Measurements from ENCODE around the gene ODF2. TPM values are rescaled to one million over a fixed set of nuclear protein-coding genes. Genes with fewer than 3 reads are reported as not detected.

Gene ODF2
- total and polyA plus RNA-seq, 3 experiments from 2014 or later = 31.4 to 65.0 (median 64.2) TPM

GRCh38 chr9:128523199-128523925 lies 67.6 kb downstream of the ODF2 start:
- ChIA-PET POLR2A (no interaction called here), CTCF (interaction anchor here (0.8 kb wide), 1 partner anchor 11 kb away, joined by 3 read pairs; no protein-coding TSS in a partner anchor)
- Mint-ChIP-seq H3K27ac (peak overlapping the region in 2 of 8 donors; percentile 77 to 81), H3K9me3 (no peaks in the 10 kb centered on the region), H3K27me3 (no peaks in the 10 kb centered on the region), H3K4me3 (no peak overlapping the region), H3K4me1 (no peaks in the 10 kb centered on the region), H3K36me3 (peaks cover 11 to 83% (median 16%) of the 10 kb centered on the region in 3 donors)
- no peak overlapping the region for H3K27ac ChIP-seq (ENCODE audit: low read depth, low read length)
- no peak overlapping the region for H3K4me3 ChIP-seq (ENCODE audit: low read length)
- no peaks in the 10 kb centered on the region for H3K4me1 ChIP-seq (ENCODE audit: insufficient read depth, low read length)
- DNase-seq = no peak
- H3K27me3 ChIP-seq (ENCODE audit: insufficient read depth, low read length, poor library complexity, severe bottlenecking) = no peaks in the 10 kb centered on the region
- H3K36me3 ChIP-seq (ENCODE audit: insufficient read depth, low read length) = peaks cover 41% of the 10 kb centered on the region
- no peaks in the 10 kb centered on the region for H3K9me3 ChIP-seq (ENCODE audit: low read length)

- Mint-ChIP-seq H3K4me1 (no peaks in the 10 kb centered on the region), H3K27ac (peak overlapping the region in 1 of 8 donors; percentile 51), H3K36me3 (peaks cover 7 to 81% (median 14%) of the 10 kb centered on the region in 3 donors), H3K27me3 (no peaks in the 10 kb centered on the region), H3K4me3 (no peak overlapping the region), H3K9me3 (no peaks in the 10 kb centered on the region)
- DNase-seq = no peak
- no peak overlapping the region for H3K27ac ChIP-seq (ENCODE audit: low read depth, low read length)
- no peak overlapping the region for H3K4me3 ChIP-seq (ENCODE audit: low read length)
- POLR2A ChIA-PET = no interaction called here
- CTCF ChIA-PET = no interaction called here
- H3K36me3 ChIP-seq (ENCODE audit: insufficient read depth, low read length) = peaks cover 45% of the 10 kb centered on the region
- H3K4me1 ChIP-seq (ENCODE audit: insufficient read depth, low read length) = no peaks in the 10 kb centered on the region
- no peaks in the 10 kb centered on the region for H3K27me3 ChIP-seq (ENCODE audit: insufficient read depth, low read length, poor library complexity, severe bottlenecking)
- no peaks in the 10 kb centered on the region for H3K9me3 ChIP-seq (ENCODE audit: low read length)
These were observed 70.9 kb downstream of the ODF2 start for GRCh38 chr9:128526720-128527119.

GRCh38 chr9:128528445-128529160 lies 72.8 kb downstream of the ODF2 start:
- CTCF ChIA-PET = no interaction called here
- no peaks in the 10 kb centered on the region for H3K27me3 Mint-ChIP-seq
- POLR2A ChIA-PET = no interaction called here
- no peak overlapping the region for H3K4me3 Mint-ChIP-seq
- Histone ChIP-seq H3K27ac (ENCODE audit: low read depth, low read length) (no peak overlapping the region), H3K9me3 (ENCODE audit: low read length) (no peaks in the 10 kb centered on the region), H3K4me1 (ENCODE audit: insufficient read depth, low read length) (no peaks in the 10 kb centered on the region), H3K27me3 (ENCODE audit: insufficient read depth, low read length, poor library complexity, severe bottlenecking) (no peaks in the 10 kb centered on the region), H3K36me3 (ENCODE audit: insufficient read depth, low read length) (peaks cover 51% of the 10 kb centered on the region), H3K4me3 (ENCODE audit: low read length) (no peak overlapping the region)
- DNase-seq = no peak
- no peaks in the 10 kb centered on the region for H3K9me3 Mint-ChIP-seq
- H3K4me1 Mint-ChIP-seq = no peaks in the 10 kb centered on the region
- H3K36me3 Mint-ChIP-seq = peaks cover 12 to 79% (median 15%) of the 10 kb centered on the region in 3 donors
- peak overlapping the region in 1 of 8 donors; percentile 43 for H3K27ac Mint-ChIP-seq

- no peaks in the 10 kb centered on the region for H3K4me1 ChIP-seq (ENCODE audit: insufficient read depth, low read length)
- H3K36me3 ChIP-seq (ENCODE audit: insufficient read depth, low read length) = peaks cover 57% of the 10 kb centered on the region
- no peak overlapping the region for H3K27ac ChIP-seq (ENCODE audit: low read depth, low read length)
- H3K4me3 Mint-ChIP-seq = no peak overlapping the region
- POLR2A ChIA-PET = no interaction called here
- CTCF ChIA-PET = no interaction called here
- no peak overlapping the region for H3K4me3 ChIP-seq (ENCODE audit: low read length)
- peak overlapping the region in 3 of 8 donors; percentile 6 to 51 (median 24) for H3K27ac Mint-ChIP-seq
- H3K27me3 Mint-ChIP-seq = no peaks in the 10 kb centered on the region
- H3K9me3 Mint-ChIP-seq = no peaks in the 10 kb centered on the region
- H3K36me3 Mint-ChIP-seq = peaks cover 12 to 79% (median 18%) of the 10 kb centered on the region in 3 donors
- no peak for DNase-seq
- no peaks in the 10 kb centered on the region for H3K4me1 Mint-ChIP-seq
- no peaks in the 10 kb centered on the region for H3K27me3 ChIP-seq (ENCODE audit: insufficient read depth, low read length, poor library complexity, severe bottlenecking)
- no peaks in the 10 kb centered on the region for H3K9me3 ChIP-seq (ENCODE audit: low read length)
These were observed 73.4 kb downstream of the ODF2 start for GRCh38 chr9:128529191-128529590.

GRCh38 chr9:128532581-128532980 lies 76.8 kb downstream of the ODF2 start:
- Mint-ChIP-seq H3K27me3 (no peaks in the 10 kb centered on the region), H3K4me3 (no peak overlapping the region), H3K27ac (peak overlapping the region in 2 of 8 donors; percentile 30 to 75), H3K36me3 (peaks cover 9 to 71% (median 18%) of the 10 kb centered on the region in 3 donors), H3K4me1 (no peaks in the 10 kb centered on the region), H3K9me3 (no peaks in the 10 kb centered on the region)
- Histone ChIP-seq H3K27ac (ENCODE audit: low read depth, low read length) (no peak overlapping the region), H3K9me3 (ENCODE audit: low read length) (no peaks in the 10 kb centered on the region), H3K4me3 (ENCODE audit: low read length) (no peak overlapping the region), H3K27me3 (ENCODE audit: insufficient read depth, low read length, poor library complexity, severe bottlenecking) (no peaks in the 10 kb centered on the region), H3K36me3 (ENCODE audit: insufficient read depth, low read length) (peaks cover 47% of the 10 kb centered on the region), H3K4me1 (ENCODE audit: insufficient read depth, low read length) (no peaks in the 10 kb centered on the region)
- ChIA-PET POLR2A (no interaction called here), CTCF (interaction anchor here (0.7 to 1.8 kb wide), 2 partner anchors 18 to 115 kb away, joined by 3 to 4 read pairs; no protein-coding TSS in a partner anchor)
- DNase-seq = no peak

- ChIA-PET CTCF (interaction anchor here (0.9 kb wide), 1 partner anchor 10 kb away, joined by 3 read pairs; no protein-coding TSS in a partner anchor), POLR2A (interaction anchor here (0.6 to 1.2 kb wide), 2 partner anchors 11 to 19 kb away, joined by 3 to 8 read pairs; partner anchors contain the start of gene SPTAN1)
- Histone ChIP-seq H3K27me3 (ENCODE audit: insufficient read depth, low read length, poor library complexity, severe bottlenecking) (no peaks in the 10 kb centered on the region), H3K27ac (ENCODE audit: low read depth, low read length) (no peak overlapping the region), H3K36me3 (ENCODE audit: insufficient read depth, low read length) (peaks cover 51% of the 10 kb centered on the region), H3K4me1 (ENCODE audit: insufficient read depth, low read length) (peaks cover 8% of the 10 kb centered on the region), H3K4me3 (ENCODE audit: low read length) (no peak overlapping the region), H3K9me3 (ENCODE audit: low read length) (no peaks in the 10 kb centered on the region)
- no peak for DNase-seq
- Mint-ChIP-seq H3K27ac (peak overlapping the region in 4 of 8 donors; percentile 0 to 48 (median 27)), H3K4me3 (no peak overlapping the region), H3K4me1 (peaks cover 10 to 15% (median 13%) of the 10 kb centered on the region in 3 donors), H3K9me3 (no peaks in the 10 kb centered on the region), H3K27me3 (no peaks in the 10 kb centered on the region), H3K36me3 (peaks cover 13 to 70% (median 26%) of the 10 kb centered on the region in 3 donors)
These were observed 85.0 kb downstream of the ODF2 start for GRCh38 chr9:128540634-128541360.

- H3K27ac ChIP-seq (ENCODE audit: low read depth, low read length) = no peak overlapping the region
- H3K27me3 ChIP-seq (ENCODE audit: insufficient read depth, low read length, poor library complexity, severe bottlenecking) = no peaks in the 10 kb centered on the region
- no peaks in the 10 kb centered on the region for H3K27me3 Mint-ChIP-seq
- H3K36me3 ChIP-seq (ENCODE audit: insufficient read depth, low read length) = peaks cover 4% of the 10 kb centered on the region
- H3K4me3 Mint-ChIP-seq = no peak overlapping the region
- H3K4me1 Mint-ChIP-seq = peaks cover 16 to 17% (median 17%) of the 10 kb centered on the region in 3 donors
- H3K9me3 Mint-ChIP-seq = no peaks in the 10 kb centered on the region
- DNase-seq = no peak
- no peaks in the 10 kb centered on the region for H3K9me3 ChIP-seq (ENCODE audit: low read length)
- no peak overlapping the region for H3K27ac Mint-ChIP-seq
- CTCF ChIA-PET = no interaction called here
- no peak overlapping the region for H3K4me3 ChIP-seq (ENCODE audit: low read length)
- peaks cover 17% of the 10 kb centered on the region for H3K4me1 ChIP-seq (ENCODE audit: insufficient read depth, low read length)
- POLR2A ChIA-PET = no interaction called here
- H3K36me3 Mint-ChIP-seq = peaks cover 8 to 17% (median 9%) of the 10 kb centered on the region in 3 donors
These were observed 90.7 kb downstream of the ODF2 start for GRCh38 chr9:128546504-128546903.
